Middle frontal gyrus (tissue), 1 donor: ENCODE results near the gene ARPC1A.

Source experiments
- DNase-seq: peaks from one replicate; pipeline ENCODE4 v3.0.0-alpha.2; 2015; ENCODE audit warnings: low spot score; ENCODE audit errors: extremely low spot score

The ARPC1A gene

GRCh38 chr7:99387912-99388311 lies 62.2 kb downstream of the ARPC1A start:
- DNase-seq: no peak

- no peak for DNase-seq
Observed at GRCh38 chr7:99389772-99390171, 64.1 kb downstream of the ARPC1A start.

GRCh38 chr7:99390941-99391602 lies 65.4 kb downstream of the ARPC1A start:
- DNase-seq: no peak

GRCh38 chr7:99392046-99392445 lies 66.3 kb downstream of the ARPC1A start:
- DNase-seq: no peak

- DNase-seq: no peak
Observed at GRCh38 chr7:99392659-99393354, 67.1 kb downstream of the ARPC1A start.

GRCh38 chr7:99393355-99394187 lies 67.9 kb downstream of the ARPC1A start:
- no peak for DNase-seq

GRCh38 chr7:99394188-99394502 lies 68.4 kb downstream of the ARPC1A start:
- DNase-seq: no peak

GRCh38 chr7:99395616-99396327 lies 70.1 kb downstream of the ARPC1A start:
- no peak for DNase-seq

GRCh38 chr7:99396418-99397296 lies 71.0 kb downstream of the ARPC1A start:
- DNase-seq: no peak

GRCh38 chr7:99397297-99397983 lies 71.7 kb downstream of the ARPC1A start:
- DNase-seq: no peak

GRCh38 chr7:99398891-99399445 lies 73.3 kb downstream of the ARPC1A start:
- no peak for DNase-seq

- no peak for DNase-seq
Observed at GRCh38 chr7:99399597-99399996, 73.9 kb downstream of the ARPC1A start.

- DNase-seq: no peak
Observed at GRCh38 chr7:99402854-99403253, 77.2 kb downstream of the ARPC1A start.

GRCh38 chr7:99403764-99404163 lies 78.1 kb downstream of the ARPC1A start:
- DNase-seq: no peak

GRCh38 chr7:99404235-99404976 lies 78.7 kb downstream of the ARPC1A start:
- DNase-seq: no peak

- no peak for DNase-seq
Observed at GRCh38 chr7:99404977-99405320, 79.3 kb downstream of the ARPC1A start.

GRCh38 chr7:99406557-99406956 lies 80.9 kb downstream of the ARPC1A start:
- DNase-seq: no peak

GRCh38 chr7:99407872-99408378 lies 82.2 kb downstream of the ARPC1A start:
- DNase-seq: peak; percentile 21
